ENCODE data around the gene CEBPA. TPM values are rescaled to one million over a fixed set of nuclear protein-coding genes. Genes with fewer than 3 reads are reported as not detected.

Gene CEBPA
- total and polyA plus RNA-seq, 2 experiments from 2014 or later: 0.50 to 2.6 TPM

GRCh38 chr19:33274663-33275558, 27.4 kb downstream of the CEBPA start (continued):
- TF ChIP-seq ETS1 (IDR thresholded peaks at IDR 0.05) (no peak), ZNF462 (CRISPR knock-in tag; IDR thresholded peaks at IDR 0.05) (no peak), EZH2phosphoT487 (IDR thresholded peaks at IDR 0.05; ENCODE audit: unreplicated experiment) (no peak), EZH2 (IDR thresholded peaks at IDR 0.05; ENCODE audit: low read depth, unreplicated experiment) (no peak)

GRCh38 chr19:33273881-33274662, 28.3 kb downstream of the CEBPA start:
- Mint-ChIP-seq H3K36me3 (ENCODE audit: low read depth) (no peaks in the 10 kb centered on the region), H3K4me3 (no peak overlapping the region), H3K9me3 (no peaks in the 10 kb centered on the region), H3K27ac (no peak overlapping the region), H3K27me3 (ENCODE audit: insufficient read depth, low read depth, poor library complexity) (peaks cover 7% of the 10 kb centered on the region), H3K4me1 (peaks cover 16% of the 10 kb centered on the region)
- no peaks in the 10 kb centered on the region for H3K36me3 ChIP-seq (ENCODE audit: insufficient read depth)
- no peak overlapping the region for H3K4me3 ChIP-seq
- no peaks in the 10 kb centered on the region for H4K20me1 ChIP-seq (replicated peaks; ENCODE audit: insufficient read depth)
- H2AFZ ChIP-seq: no peak overlapping the region
- H3K4me1 ChIP-seq (ENCODE audit: insufficient read depth): no peaks in the 10 kb centered on the region
- H3F3A ChIP-seq (replicated peaks; ENCODE audit: low read depth): no peaks in the 10 kb centered on the region
- no peak overlapping the region for H3K27ac ChIP-seq (ENCODE audit: low read depth)
- no peaks in the 10 kb centered on the region for H3K9me2 ChIP-seq (ENCODE audit: insufficient read depth)
- H3K27me3 ChIP-seq (ENCODE audit: insufficient read depth): no peaks in the 10 kb centered on the region
- H3K79me2 ChIP-seq (replicated peaks; ENCODE audit: insufficient read depth): no peaks in the 10 kb centered on the region
- DNase-seq (ENCODE audit: low spot score) (no peak), ATAC-seq (no peak)
- no peak overlapping the region for H3K4me2 ChIP-seq
- TF ChIP-seq ETS1 (IDR thresholded peaks at IDR 0.05) (no peak), ZNF114 (CRISPR knock-in tag; IDR thresholded peaks at IDR 0.05) (no peak), EZH2 (IDR thresholded peaks at IDR 0.05; ENCODE audit: low read depth, unreplicated experiment) (no peak), NANOG (IDR thresholded peaks at IDR 0.05; ENCODE audit: borderline replicate concordance) (no peak), EZH2phosphoT487 (IDR thresholded peaks at IDR 0.05; ENCODE audit: unreplicated experiment) (no peak), POLR2AphosphoS5 (IDR thresholded peaks at IDR 0.05; ENCODE audit: low read depth) (no peak), REST (IDR thresholded peaks at IDR 0.05; ENCODE audit: unreplicated experiment) (no peak), STAT1 (IDR thresholded peaks at IDR 0.05; ENCODE audit: unreplicated experiment) (no peak), JUNB (IDR thresholded peaks at IDR 0.05; ENCODE audit: unreplicated experiment) (no peak)

Data from GM23338 (cell line).